ENCODE results near the gene ZMYND8. TPM values are rescaled to one million over a fixed set of nuclear protein-coding genes. Genes with fewer than 3 reads are reported as not detected.

The ZMYND8 gene
- total and polyA plus RNA-seq, 2 of the 4 experiments (the other 2 are of a cell fraction), result 24.0 to 28.2 TPM

- no peak for TF ChIP-seq CTCF (conservative IDR thresholded peaks at IDR 0.05; ENCODE audit: low read depth, low read length)
- no peak for TF ChIP-seq SMC3 (IDR thresholded peaks at IDR 0.05; ENCODE audit: low read depth, low read length)
- TF ChIP-seq BHLHE40 (IDR thresholded peaks at IDR 0.05; ENCODE audit: low read depth, low read length), result no peak
- no peak for TF ChIP-seq CHD1 (IDR thresholded peaks at IDR 0.05; ENCODE audit: low read depth, low read length)
- TF ChIP-seq NFE2L2 (IDR thresholded peaks at IDR 0.05; ENCODE audit: low read depth, low read length), result no peak
- no peak for TF ChIP-seq MAZ (IDR thresholded peaks at IDR 0.05; ENCODE audit: borderline replicate concordance, low read depth, low read length)
- no peak for TF ChIP-seq POLR2A (IDR thresholded peaks at IDR 0.05; ENCODE audit: low read depth, low read length)
- no peak for TF ChIP-seq CEBPB (IDR thresholded peaks at IDR 0.05; ENCODE audit: low read depth, low read length)
- no peak for TF ChIP-seq MAFK (IDR thresholded peaks at IDR 0.05; ENCODE audit: low read depth, low read length)
- no peak for TF ChIP-seq RAD21 (IDR thresholded peaks at IDR 0.05; ENCODE audit: low read length)
- no peak for TF ChIP-seq RCOR1 (IDR thresholded peaks at IDR 0.05; ENCODE audit: insufficient replicate concordance, low read length)
- no peak for TF ChIP-seq RFX5 (IDR thresholded peaks at IDR 0.05; ENCODE audit: low read depth, low read length)
- TF ChIP-seq USF2 (IDR thresholded peaks at IDR 0.05; ENCODE audit: low read depth, low read length), result no peak
- TF ChIP-seq ELK1 (IDR thresholded peaks at IDR 0.05; ENCODE audit: borderline replicate concordance, low read depth, low read length), result no peak
- in situ Hi-C loops (cut with MboI; ENCODE audit: low sequenced_read_pairs) (no loop called here), dilution Hi-C loops (cut with HindIII; ENCODE audit: low sequenced_read_pairs, unreplicated experiment) (no loop called here), intact Hi-C loops (cut with micrococcal nuclease) (no loop called here)
- Histone ChIP-seq H4K5ac (ENCODE audit: low read depth, low read length) (no peak overlapping the region), H3K4me3 (ENCODE audit: insufficient read depth, low read depth, low read length) (no peak overlapping the region), H3K27ac (ENCODE audit: insufficient read depth, low read length) (no peak overlapping the region), H3K36me3 (ENCODE audit: control insufficient read depth, insufficient read depth, low read length) (peaks cover 45% of the 10 kb centered on the region), H3K23ac (ENCODE audit: low read depth, low read length) (no peak overlapping the region), H4K91ac (ENCODE audit: insufficient read depth, low read depth, low read length) (no peak overlapping the region), H3K18ac (ENCODE audit: low read depth, low read length) (no peak overlapping the region), H2AK5ac (ENCODE audit: low read depth, low read length) (no peak overlapping the region), H3K4me1 (ENCODE audit: control insufficient read depth, insufficient read depth, low read length) (peaks cover 2% of the 10 kb centered on the region; the same call in 1 of the 2 replicates), H3K79me1 (ENCODE audit: low read depth in 1 of 2, low read length in 2 of 2) (peaks cover 28 to 45% of the 10 kb centered on the region in 2 experiments; a peak in 3 of 4 replicates), H2AFZ (replicated peaks; ENCODE audit: low read length, poor library complexity) (no peak overlapping the region), H3K56ac (ENCODE audit: extremely low read depth, insufficient read depth, low read length) (no peak overlapping the region), H3K14ac (replicated peaks; ENCODE audit: low read depth, low read length) (no peak overlapping the region), H2BK120ac (ENCODE audit: low read depth, low read length) (no peak overlapping the region), H2BK15ac (ENCODE audit: low read depth, low read length) (no peak overlapping the region), H2BK20ac (ENCODE audit: low read depth, low read length) (no peak overlapping the region), H2AK9ac (replicated peaks; ENCODE audit: low read depth, low read length, poor library complexity) (no peak overlapping the region), H2BK5ac (ENCODE audit: low read depth, low read length, poor library complexity, severe bottlenecking) (no peak overlapping the region), H3K4ac (ENCODE audit: low read depth, low read length) (no peak overlapping the region), H3K27me3 (ENCODE audit: control insufficient read depth, insufficient read depth, low read length) (no peaks in the 10 kb centered on the region), H3K9ac (ENCODE audit: low read depth, low read length) (no peak overlapping the region), H4K20me1 (ENCODE audit: insufficient read depth, low read length) (no peaks in the 10 kb centered on the region), H3K9me1 (ENCODE audit: insufficient read depth, low read length) (peaks cover 11% of the 10 kb centered on the region), H3K4me2 (ENCODE audit: low read depth, low read length) (no peak overlapping the region), H4K8ac (ENCODE audit: low read depth in 2 of 2, low read length in 2 of 2) (no peak overlapping the region), H3K9me3 (ENCODE audit: control insufficient read depth, insufficient read depth, low read length) (no peaks in the 10 kb centered on the region)
- ChIA-PET POLR2A (ENCODE audit: unreplicated experiment) (no interaction called here), CTCF (interaction anchor here (0.5 to 4.7 kb wide), 3 partner anchors 12 to 251 kb away, joined by 3 to 20 read pairs (median 5); no protein-coding TSS in a partner anchor)
- DNase-seq, result no peak
- 85% methylated on average over 3 of the region's 12 CpGs; no CpG with 5 or more reads in 1 of the 2 experiments for WGBS, 2 experiments (ENCODE audit: extremely low coverage in 2 of 2, insufficient read length in 1 of 2)
- no TSS peak for BruUV-seq (replicated peaks)
- ATAC-seq (ENCODE audit: low read depth), result no peak
These were observed 138.7 kb downstream of the ZMYND8 start for GRCh38 chr20:47217482-47218446.

Data from IMR-90 (cell line).